Tibial artery (tissue), 4 donors: ENCODE measurements around the gene ETF1.

Source experiments
- DNase-seq, 2 donors: peaks; one replicate each; pipeline ENCODE4 v3.0.0-alpha.2; 2019
- H3K27ac ChIP-seq, 2 donors: fragments of 200-600 bp; sonication (generic) in 1 of 2; 1 replicate in 1 of 2; 2 replicates in 1 of 2; pipeline ENCODE4 v1.5.1; 2018 to 2019; ENCODE audit warnings: mild to moderate bottlenecking in 1 of 2
- H3K27me3 ChIP-seq, 2 donors: fragments of 200-600 bp; sonication (generic) in 1 of 2; one replicate each; pipeline versions ENCODE4 v1.5.1 to v1.6.0; 2016 to 2019
- H3K36me3 ChIP-seq, 3 donors: fragments of 200-600 bp; sonication (generic) in 2 of 3; one replicate each; pipeline ENCODE4 v1.5.1; 2016 to 2019; ENCODE audit warnings: mild to moderate bottlenecking in 2 of 3
- H3K4me1 ChIP-seq, 4 donors: fragments of 200-600 bp; sonication (generic) in 2 of 4; 1 replicate in 3 of 4; 2 replicates in 1 of 4; pipeline ENCODE4 v1.5.1; 2016 to 2019
- H3K4me3 ChIP-seq, 2 donors: fragments of 200-600 bp; sonication (generic) in 1 of 2; 1 replicate in 1 of 2; 2 replicates in 1 of 2; pipeline ENCODE4 v1.5.1; 2018 to 2019; ENCODE audit warnings: mild to moderate bottlenecking in 2 of 2
- H3K9me3 ChIP-seq, 3 donors: fragments of 200-600 bp; sonication (generic) in 1 of 3; one replicate each; pipeline ENCODE4 v1.5.1; 2016 to 2019
- CTCF ChIP-seq, 2 experiments: fragments of 200-600 bp in 1 of 2; fragments of 450-650 bp in 1 of 2; IDR thresholded peaks; one replicate each; pipeline ENCODE4 v1.5.1; 2017 to 2019; ENCODE audit warnings: antibody characterized with exemption in 2 of 2, mild to moderate bottlenecking in 1 of 2, moderate library complexity in 1 of 2
- intact Hi-C: fragments of 100-400 bp; cut with DNase I; formaldehyde crosslinking; loops from one replicate; pipeline ENCODE4 v1.15.0; 2023; ENCODE audit warnings: low total_unique reads

Gene ETF1

GRCh38 chr5:138580777-138581176 lies 37.7 kb upstream of the ETF1 start:
- no peak for DNase-seq
- Histone ChIP-seq H3K27ac (no peak overlapping the region), H3K27me3 (no peaks in the 10 kb centered on the region), H3K36me3 (no peaks in the 10 kb centered on the region), H3K4me1 (peaks cover 0 to 5% (median 2%) of the 10 kb centered on the region in 4 donors), H3K9me3 (no peaks in the 10 kb centered on the region), H3K4me3 (no peak overlapping the region)
- intact Hi-C loops = loop anchor here (5.0 kb wide), 1 partner anchor 682 kb away; no protein-coding TSS in a partner anchor
- TF ChIP-seq CTCF (IDR thresholded peaks at IDR 0.05) = no peak

GRCh38 chr5:138580001-138580400 lies 37.0 kb upstream of the ETF1 start:
- Histone ChIP-seq H3K36me3 (no peaks in the 10 kb centered on the region), H3K9me3 (no peaks in the 10 kb centered on the region), H3K4me3 (no peak overlapping the region), H3K27ac (no peak overlapping the region), H3K4me1 (peaks cover 0 to 5% (median 2%) of the 10 kb centered on the region in 4 donors), H3K27me3 (no peaks in the 10 kb centered on the region)
- no peak for TF ChIP-seq CTCF (IDR thresholded peaks at IDR 0.05)
- DNase-seq = no peak
- intact Hi-C loops = loop anchor here (5.0 kb wide), 1 partner anchor 682 kb away; no protein-coding TSS in a partner anchor

GRCh38 chr5:138579517-138579863 lies 36.5 kb upstream of the ETF1 start:
- Histone ChIP-seq H3K27ac (no peak overlapping the region), H3K36me3 (no peaks in the 10 kb centered on the region), H3K27me3 (no peaks in the 10 kb centered on the region), H3K4me3 (no peak overlapping the region), H3K4me1 (peaks cover 0 to 6% (median 2%) of the 10 kb centered on the region in 4 donors), H3K9me3 (no peaks in the 10 kb centered on the region)
- no peak for TF ChIP-seq CTCF (IDR thresholded peaks at IDR 0.05)
- intact Hi-C loops = no loop called here
- no peak for DNase-seq

GRCh38 chr5:138577452-138577851 lies 34.4 kb upstream of the ETF1 start:
- Histone ChIP-seq H3K4me1 (peaks cover 0 to 25% (median 13%) of the 10 kb centered on the region in 4 donors), H3K27ac (no peak overlapping the region), H3K27me3 (no peaks in the 10 kb centered on the region), H3K4me3 (no peak overlapping the region), H3K9me3 (no peaks in the 10 kb centered on the region), H3K36me3 (peaks cover 10 to 11% (median 10%) of the 10 kb centered on the region in 3 donors)
- DNase-seq = no peak
- intact Hi-C loops = no loop called here
- no peak for TF ChIP-seq CTCF (IDR thresholded peaks at IDR 0.05)

- intact Hi-C loops = no loop called here
- peak in 1 of 2 experiments; percentile 42 for TF ChIP-seq CTCF (IDR thresholded peaks at IDR 0.05)
- H3K36me3 ChIP-seq = peaks cover 30 to 31% (median 31%) of the 10 kb centered on the region in 3 donors
- H3K4me3 ChIP-seq = peak within 1 kb of the TSS; percentile 72 to 92
- H3K9me3 ChIP-seq = no peaks in the 10 kb centered on the region
- H3K27ac ChIP-seq = peak within 1 kb of the TSS; percentile 93 to 96
- peak; percentile 98 to 99 for DNase-seq
- H3K4me1 ChIP-seq = peaks cover 0 to 32% (median 13%) of the 10 kb centered on the region in 4 donors
- H3K27me3 ChIP-seq = no peaks in the 10 kb centered on the region
Measured at GRCh38 chr5:138575194-138576015, 32.4 kb upstream of the ETF1 start, which contains the start of gene HSPA9. Gene HSPA9 (minus strand): TSS chr5:138575401. CDS start chr5:138575318, 83 bp downstream.
